Cortex of kidney (tissue), 1 donor: Measurements from ENCODE around the gene GPR39.

ENCODE experiments used
- DNase-seq: peaks from one replicate; lab custom pipeline; 2025; lab: John Stamatoyannopoulos, UW

Gene GPR39

DNA sequence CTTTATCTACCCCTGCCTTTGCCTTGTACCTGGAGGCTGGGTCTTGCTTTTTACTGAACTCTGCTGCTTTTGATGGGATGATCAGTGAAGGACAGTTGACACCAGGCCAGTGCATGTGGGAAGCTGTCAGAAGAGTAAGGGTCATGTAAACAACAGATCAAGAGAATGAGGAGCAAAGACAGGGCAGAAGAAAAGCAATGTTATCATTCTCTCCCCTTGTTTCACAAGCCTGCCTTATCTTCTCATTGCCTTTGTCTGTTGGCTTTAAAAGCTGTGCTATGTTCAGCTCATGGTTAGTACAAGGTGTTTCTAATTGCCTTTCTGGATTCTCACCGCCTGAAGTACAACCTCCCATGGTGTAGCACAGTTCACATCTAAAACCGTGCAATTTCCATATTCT lies 225.8 kb downstream of the GPR39 start:
- no peak for DNase-seq

- DNase-seq, result no peak
Observed at GRCh38 chr2:132645176-132645575, 228.6 kb downstream of the GPR39 start.

DNA sequence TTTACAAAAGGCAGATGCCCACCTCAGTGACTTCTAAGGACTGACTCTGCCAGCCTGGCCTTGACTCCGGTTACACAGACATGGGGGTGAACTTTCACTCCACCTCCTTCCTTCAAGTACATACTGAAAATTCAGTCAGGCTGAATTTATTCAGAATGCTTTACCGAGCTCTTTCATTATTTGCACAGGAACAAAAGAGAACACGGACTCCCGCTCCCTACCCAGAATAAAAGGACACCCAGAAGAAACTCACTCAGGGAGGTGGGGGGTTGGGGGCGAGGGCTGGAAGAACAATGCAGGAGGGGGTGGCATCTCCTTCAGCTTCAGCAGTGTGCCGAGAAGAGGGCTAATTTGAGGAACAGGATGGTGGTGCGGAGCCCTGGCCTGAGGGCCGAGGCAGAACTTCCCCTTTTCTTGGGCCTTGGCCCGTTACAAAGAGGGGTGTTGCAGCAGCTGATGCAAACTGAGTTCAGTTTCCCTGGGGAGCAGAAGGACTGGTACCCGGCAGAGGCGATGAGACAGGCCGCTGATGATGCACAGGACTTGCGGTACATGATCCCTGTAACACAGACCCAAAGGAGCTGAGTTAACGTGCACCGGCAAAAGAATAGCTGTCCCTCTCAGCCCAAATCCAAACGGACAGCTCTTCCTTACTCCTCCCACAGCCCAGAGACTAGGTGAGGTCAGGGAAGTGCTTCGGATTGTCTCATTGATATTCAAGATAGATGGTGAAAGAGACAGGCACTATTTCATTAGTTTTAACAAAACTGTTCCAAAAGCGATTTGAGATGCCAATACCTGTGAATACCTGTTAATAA lies 229.3 kb downstream of the GPR39 start:
- DNase-seq, result no peak

DNA sequence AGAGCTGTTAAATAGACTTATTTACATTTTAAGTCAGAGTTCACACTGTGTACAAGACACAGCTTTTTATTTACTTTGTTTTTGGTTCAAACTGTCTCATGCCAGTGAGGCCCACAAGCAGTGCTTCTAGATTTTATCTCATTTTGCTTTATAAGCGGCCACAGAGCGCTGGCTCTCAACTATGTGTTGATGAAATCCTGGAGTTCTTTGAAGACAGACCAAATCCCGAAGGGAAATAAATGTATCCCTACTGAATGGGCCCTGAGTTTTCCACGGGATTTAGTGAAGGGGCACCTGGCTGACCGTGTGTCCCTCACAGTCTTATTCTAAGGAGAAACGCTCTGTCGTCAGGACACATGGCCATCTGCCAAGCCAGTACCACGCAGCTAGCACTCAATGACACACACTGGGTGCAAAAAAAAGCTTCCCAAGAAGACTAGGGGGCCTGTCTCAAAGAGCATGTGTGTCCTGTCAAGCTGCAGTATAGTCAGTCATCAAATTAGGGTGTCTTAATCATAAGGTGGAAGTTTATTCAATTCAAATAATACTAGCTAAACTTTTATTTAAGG lies 230.0 kb downstream of the GPR39 start:
- no peak for DNase-seq

GRCh38 chr2:132651115-132652045 lies 234.8 kb downstream of the GPR39 start:
- DNase-seq, result no peak

- no peak for DNase-seq
Observed at GRCh38 chr2:132652474-132652873, 235.9 kb downstream of the GPR39 start.

GRCh38 chr2:132654335-132654734 lies 237.7 kb downstream of the GPR39 start:
- no peak for DNase-seq

- no peak for DNase-seq
Observed at GRCh38 chr2:132654968-132655367, 238.4 kb downstream of the GPR39 start.

DNA sequence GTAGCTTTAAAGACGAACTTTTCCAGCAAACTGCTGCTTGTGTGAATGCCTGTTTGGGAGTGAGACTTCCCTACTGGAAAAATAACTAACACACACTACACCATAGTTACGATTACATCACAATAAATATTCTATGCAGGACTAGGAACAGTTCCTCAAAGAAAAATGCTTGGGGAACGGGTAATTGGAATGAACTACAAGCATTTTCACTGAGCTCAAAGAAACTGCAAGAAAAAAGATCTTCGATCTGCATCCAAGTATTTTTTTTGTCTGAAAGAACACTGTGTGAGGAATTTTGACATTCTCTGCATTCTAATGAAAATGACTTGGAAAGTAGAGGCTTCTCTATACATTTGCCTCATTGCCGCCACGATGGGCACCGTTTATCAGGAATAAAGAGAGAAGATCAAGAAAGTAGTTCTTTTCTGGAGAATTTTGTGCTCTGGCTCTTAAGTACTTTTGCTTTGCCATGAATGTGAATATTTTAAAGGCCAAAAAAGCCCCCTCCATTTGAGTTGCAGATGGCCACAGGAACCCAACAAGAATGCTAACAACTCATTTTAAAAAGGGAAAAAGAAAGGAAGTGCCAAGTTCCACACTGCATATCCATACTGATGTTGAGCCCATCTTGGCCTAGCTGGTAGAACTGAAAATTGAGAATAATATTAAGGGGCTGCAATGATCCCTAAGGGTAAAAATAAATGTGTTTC lies 239.8 kb downstream of the GPR39 start:
- no peak for DNase-seq

GRCh38 chr2:132659331-132659730 lies 242.7 kb downstream of the GPR39 start:
- DNase-seq, result no peak

- no peak for DNase-seq
Observed at GRCh38 chr2:132662732-132663131, 246.1 kb downstream of the GPR39 start.

- DNase-seq, result no peak
Observed at GRCh38 chr2:132664096-132664495, 247.5 kb downstream of the GPR39 start.

- no peak for DNase-seq
Observed at GRCh38 chr2:132665401-132666140, 249.0 kb downstream of the GPR39 start.

GRCh38 chr2:132667706-132668105 lies 251.1 kb downstream of the GPR39 start:
- DNase-seq, result no peak

DNA sequence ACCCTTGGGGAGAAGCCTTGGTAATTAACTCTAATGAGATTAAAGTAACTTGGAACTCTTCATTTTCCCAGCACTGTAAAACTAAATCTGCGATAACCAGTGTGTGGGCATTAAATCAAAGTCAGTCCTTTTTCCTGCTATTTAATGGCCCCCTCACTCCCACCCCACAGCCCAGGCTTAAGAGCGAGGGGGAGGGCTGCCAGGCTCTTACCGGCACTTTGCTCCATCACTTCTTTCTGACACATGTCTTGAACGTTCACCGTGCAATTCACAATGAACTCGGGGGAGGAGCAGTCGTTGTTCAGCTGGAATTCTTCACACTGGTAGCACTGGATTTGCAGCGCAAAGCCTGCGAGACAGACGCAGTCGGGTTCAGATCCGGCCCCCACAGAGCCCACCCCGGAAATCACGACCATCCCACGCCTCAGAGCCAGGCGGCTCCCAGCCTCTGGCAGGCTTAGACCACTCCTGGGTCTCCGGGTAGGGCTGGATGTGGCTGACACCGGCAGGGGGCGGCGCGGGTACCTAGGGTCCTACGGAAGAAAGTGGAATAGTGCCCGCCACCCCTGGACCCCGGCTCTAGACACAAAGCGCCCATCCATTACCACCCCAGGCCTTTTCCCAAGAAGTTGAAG lies 251.7 kb downstream of the GPR39 start:
- no peak for DNase-seq

GRCh38 chr2:132668987-132669907 lies 252.6 kb downstream of the GPR39 start:
- no peak for DNase-seq

DNA sequence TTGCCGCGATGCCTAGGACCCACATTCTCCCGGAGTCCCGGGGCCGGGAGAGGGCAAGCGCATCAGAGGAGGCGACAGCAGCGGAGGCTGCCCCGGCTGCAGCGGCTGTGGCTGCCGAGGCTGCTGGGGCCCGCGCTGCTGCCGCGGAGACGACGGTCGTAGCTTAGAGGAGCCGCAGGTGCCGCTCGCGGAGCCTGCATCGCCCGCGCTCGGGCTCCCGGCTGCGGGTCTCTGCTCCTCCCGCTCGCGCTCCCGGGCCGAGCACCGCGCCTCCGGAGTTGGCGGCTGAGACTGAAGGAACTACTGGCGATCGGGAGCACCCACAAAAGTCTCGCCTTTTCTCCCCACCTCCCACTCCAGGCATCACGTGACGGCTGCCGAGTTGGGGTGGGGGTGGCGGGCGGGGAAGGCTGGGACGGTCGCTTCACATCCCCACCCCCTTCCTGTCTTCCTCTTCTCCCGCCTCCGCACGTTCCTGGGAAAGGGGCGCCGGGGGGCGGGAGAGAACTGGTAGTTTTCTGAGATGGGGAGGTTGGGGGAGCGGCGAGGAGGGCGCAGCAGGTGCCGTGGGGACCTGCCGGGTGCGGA lies 253.4 kb downstream of the GPR39 start, which contains the start of gene LYPD1:
TSS of gene LYPD1 (minus strand) at position 298 of the 588 bp plus-strand sequence. CDS start at position 25, 273 bp downstream.
- DNase-seq, result no peak

DNA sequence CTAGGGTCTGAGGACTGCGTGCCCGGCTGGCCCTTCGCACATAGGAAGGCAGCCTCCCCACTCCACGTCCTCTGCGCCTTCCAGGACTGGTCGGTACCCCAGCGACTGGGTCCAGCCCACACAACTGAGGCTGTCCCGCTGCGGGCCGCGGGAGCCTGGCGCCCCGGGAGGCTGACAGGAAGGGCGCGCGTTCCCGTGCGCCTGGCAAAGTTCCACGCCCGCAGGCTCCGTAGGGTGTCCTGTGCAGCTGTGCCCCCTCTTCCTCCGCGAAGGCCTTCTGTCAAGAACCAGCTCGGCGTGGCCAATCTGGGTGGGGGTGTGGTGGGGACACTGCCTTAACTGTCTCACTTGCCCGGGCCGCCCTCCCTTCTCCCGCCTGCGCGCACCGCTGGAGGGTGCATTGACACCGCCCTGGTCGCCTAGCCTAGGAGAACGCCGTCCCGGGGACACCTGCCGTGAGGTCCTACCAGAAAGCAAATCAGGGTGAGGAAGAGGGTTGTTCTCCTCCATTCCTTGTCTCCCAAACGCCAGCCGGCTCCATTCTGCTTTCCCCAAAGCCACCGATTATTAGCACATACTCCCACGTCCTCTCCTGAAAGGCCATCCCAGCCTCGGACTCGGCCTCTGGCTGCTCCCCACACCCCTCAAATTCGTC lies 254.0 kb downstream of the GPR39 start:
- DNase-seq, result no peak
